GM12892 (cell line): ENCODE data around the gene RPS6KB2.

Experiments
- POLR2A ChIP-seq: IDR thresholded peaks from 2 replicates; pipeline ENCODE4 v1.6.1; 2011; ENCODE audit warnings: low read depth, low read length, control low read depth
- POLR2AphosphoS5 ChIP-seq: IDR thresholded peaks from 2 replicates; pipeline ENCODE4 v1.6.1; 2011; ENCODE audit warnings: low read depth, low read length, control low read depth
- TAF1 ChIP-seq: IDR thresholded peaks from 2 replicates; pipeline ENCODE4 v1.6.1; 2011; ENCODE audit warnings: low read depth, mild to moderate bottlenecking, control low read depth, low read length, borderline replicate concordance

GRCh38 chr11:67397536-67397935, 30.8 kb upstream of the RPS6KB2 start:
- TF ChIP-seq POLR2A (no peak), POLR2AphosphoS5 (no peak), TAF1 (no peak)
